HG03097 (cell line): ENCODE measurements around the gene FAM186B.

Experiments used
- ATAC-seq: cut with Tn5 transposase; IDR thresholded peaks from one replicate; pipeline ENCODE4 v1.9.1; 2021; ENCODE audit not compliant: unreplicated experiment, low FRiP score

FAM186B gene

DNA sequence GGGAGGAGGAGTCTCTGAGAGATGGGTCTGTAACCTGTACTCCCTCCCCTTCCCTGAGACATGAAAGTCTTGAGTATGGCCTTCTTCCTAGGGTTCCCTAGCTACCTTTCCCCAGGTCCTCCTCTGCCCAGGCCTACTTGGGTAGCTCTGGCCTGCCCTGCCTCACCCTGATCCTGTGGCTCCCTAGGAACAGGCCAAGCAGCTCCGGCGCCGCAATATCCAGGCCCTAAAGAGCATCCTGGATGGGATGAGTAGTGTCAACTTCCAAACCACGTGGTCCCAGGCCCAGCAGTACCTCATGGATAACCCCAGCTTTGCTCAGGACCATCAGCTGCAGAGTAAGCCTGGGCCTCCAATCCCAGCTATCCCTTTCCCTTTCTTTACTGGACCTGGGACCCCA lies 30.2 kb upstream of the FAM186B start:
- ATAC-seq: no peak

DNA sequence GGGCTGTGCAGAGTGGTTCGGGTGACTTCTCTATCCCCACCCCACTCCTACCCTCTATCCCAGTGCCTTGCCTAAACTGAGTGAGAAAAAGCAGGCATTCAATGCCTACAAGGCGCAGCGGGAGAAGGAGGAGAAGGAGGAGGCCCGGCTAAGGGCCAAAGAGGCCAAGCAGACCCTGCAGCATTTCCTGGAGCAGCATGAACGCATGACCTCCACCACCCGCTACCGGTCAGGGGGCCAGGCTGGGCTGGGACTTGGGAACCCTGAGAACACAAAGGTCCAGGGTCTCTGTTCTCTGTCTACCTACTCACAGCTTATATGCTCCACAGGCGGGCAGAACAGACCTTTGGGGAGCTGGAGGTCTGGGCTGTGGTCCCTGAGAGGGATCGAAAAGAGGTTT lies 29.6 kb upstream of the FAM186B start:
- no peak for ATAC-seq

DNA sequence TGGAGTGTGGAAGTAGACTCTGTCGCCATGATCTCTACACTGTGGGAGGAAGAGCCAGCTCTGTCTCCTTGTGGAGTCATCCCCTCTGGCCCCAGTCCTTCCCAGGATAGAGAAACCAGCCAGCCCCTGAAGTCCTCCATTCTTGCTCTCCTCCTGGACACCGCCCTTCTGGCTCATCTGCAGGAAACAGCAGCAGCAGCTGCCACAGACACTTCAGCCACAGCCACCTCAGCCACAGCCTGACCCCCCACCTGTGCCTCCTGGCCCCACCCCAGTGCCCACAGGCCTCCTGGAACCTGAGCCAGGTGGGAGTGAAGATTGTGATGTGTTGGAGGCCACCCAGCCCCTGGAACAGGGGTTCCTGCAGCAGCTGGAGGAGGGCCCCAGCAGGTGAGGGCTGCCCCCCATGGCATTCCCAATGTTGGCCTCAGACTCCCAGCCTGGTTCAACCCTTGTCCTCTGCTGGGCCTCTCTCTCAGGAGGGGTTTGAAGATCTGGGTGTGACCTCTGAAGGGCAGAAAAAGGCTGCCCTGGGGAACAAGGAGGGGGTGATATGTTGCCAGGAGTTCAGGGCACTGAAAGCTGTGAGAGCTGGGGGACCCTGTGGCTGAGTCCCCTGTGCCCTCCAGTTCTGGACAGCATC lies 28.4 kb upstream of the FAM186B start:
- no peak for ATAC-seq

DNA sequence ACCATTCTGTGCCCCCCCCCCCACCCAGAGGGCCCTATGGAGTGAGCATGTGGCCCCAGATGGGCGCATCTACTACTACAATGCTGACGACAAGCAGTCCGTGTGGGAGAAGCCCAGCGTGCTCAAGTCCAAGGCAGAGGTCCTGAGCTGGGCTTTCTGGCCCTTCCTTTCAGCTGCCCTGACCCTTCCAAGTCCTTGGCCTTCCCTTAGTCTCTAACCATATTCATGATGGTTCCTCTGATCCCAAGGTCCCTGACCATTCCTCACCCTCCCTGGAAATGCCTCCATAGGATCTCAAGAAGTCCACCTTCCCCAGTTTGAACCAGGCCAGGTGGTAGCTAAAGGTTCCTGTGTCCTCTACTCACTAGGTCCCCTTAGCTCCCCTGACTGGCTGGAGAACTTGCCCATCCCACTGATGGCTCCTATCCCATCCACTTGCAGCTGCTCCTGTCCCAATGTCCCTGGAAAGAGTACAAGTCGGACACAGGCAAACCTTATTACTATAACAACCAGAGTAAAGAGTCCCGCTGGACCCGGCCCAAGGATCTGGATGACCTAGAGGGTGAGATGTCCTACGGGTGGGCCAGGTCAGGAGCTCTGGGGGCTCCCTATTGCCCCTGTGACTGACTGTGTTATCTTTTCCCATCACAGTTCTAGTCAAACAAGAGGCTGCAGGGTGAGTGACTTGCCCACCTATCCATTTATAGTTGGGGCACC lies 27.7 kb upstream of the FAM186B start:
- no peak for ATAC-seq

DNA sequence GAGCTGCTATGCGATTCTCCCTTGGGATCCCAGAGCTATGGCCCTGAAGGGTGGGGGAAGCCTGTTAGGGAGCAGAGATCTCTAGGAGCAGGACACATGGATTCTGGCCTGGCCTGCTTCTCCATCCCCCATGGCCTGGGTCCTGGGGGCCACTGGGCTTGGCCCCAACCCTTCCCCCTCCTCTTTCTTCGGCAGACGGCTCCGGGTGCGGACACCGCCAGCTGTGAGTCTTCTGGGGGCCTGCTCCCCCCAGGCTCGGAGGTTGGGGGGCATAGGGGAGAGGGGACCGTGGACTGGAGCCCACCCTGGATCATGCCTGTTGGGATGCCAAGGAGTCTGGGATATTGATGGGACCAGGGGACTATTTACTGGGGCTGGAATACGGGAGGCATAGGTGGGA lies 27.0 kb upstream of the FAM186B start:
- ATAC-seq: no peak

DNA sequence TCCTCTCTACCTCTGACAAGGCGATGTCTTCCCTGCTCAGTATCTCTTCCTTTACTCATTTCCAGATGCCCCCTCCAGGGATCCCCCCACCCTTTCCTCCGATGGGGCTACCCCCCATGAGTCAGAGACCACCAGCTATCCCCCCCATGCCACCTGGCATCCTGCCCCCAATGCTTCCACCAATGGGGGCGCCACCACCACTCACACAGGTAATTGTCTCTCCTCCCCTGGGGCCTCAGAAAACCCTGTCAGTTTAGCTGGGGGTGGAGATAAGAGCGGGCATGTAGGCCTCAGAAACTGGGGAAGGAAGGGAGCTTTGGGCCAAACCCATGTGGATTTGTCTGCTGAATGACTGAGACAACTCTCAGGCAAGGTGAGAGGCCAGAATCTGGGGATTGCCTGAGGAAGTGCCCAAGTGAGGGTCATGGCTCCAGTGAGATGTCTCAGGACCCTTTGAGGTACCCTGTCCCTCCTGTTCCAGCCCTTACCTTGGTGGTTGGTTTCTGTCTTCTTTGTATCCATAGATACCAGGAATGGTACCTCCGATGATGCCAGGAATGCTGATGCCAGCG lies 26.0 kb upstream of the FAM186B start:
- ATAC-seq: no peak

DNA sequence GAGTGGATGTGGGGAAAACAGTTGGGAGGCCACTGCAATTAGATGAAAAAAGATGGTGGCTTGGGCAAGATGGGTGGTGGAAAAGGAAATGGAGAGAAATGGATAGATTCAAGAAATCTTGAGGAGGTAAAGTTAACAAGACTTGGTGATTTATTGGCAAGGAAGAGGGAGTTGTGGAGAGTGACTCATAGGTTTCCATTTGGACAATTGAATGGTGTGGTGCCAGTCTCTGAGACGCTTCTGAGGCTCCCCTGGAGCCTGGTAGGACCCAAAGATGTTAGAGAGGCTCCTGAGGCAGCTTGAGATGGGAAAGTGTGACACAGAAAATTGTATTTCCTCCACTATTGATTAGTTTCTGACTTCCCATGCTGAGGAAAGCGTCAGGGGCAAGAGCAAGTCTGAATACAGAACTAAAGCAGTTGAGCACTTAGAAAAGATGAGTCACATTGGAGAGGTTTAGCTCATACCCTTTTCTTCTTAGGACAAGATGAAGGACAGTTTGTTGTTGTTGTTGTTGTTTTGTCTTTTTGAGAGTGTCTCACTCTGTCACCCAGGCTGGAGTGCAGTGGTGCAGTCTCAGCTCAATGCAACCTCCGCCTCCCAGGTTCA lies 22.4 kb upstream of the FAM186B start:
- no peak for ATAC-seq

DNA sequence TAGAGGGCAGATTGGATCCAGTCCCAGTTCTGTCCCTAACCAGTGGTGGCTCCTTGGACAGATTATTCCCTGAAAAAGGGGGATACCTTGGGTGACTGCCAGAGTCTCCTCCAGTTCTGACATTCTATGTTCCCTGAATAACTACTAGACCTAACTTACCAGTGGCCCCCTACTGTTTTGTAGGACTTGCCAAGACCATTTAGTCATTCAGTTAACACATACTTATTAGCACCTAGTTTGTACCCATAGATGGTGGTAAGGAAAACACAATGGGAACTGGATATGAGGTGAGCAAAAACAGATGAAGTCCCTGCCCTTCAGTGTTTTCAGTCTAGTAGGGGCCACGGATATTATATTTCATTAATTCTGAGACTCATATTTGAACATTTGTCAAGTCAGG lies 21.4 kb upstream of the FAM186B start:
- no peak for ATAC-seq

DNA sequence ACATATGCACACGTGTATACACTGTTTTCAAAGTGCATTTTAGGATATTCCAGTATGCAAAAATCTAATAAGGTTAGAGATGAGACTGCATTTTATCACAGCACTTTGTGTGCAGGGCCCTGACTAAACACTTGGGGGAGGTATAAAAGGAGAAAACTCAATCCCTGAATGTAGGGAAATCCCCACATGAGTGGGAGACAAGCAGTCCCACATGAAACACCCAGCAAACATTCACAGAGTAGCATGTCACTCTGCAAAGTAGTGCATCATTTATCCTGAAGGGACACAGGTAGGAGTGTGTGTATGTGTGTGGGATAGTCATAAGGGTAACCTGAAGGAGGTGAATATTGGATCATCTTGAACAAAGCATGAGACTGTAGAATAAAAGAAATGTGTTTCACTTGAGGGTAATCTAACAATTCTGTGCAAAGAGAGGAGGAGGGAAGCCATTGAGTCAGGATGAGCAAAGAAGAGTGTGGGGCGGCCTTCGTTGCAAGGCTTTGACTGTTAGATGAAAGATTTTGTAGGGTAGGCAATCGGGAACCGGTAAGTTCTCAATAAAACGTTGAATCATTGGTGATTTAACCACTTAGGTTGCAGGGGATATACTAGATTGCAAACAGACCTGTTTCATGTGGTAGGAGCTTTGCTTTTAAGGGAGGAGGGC lies 20.9 kb upstream of the FAM186B start:
- no peak for ATAC-seq

DNA sequence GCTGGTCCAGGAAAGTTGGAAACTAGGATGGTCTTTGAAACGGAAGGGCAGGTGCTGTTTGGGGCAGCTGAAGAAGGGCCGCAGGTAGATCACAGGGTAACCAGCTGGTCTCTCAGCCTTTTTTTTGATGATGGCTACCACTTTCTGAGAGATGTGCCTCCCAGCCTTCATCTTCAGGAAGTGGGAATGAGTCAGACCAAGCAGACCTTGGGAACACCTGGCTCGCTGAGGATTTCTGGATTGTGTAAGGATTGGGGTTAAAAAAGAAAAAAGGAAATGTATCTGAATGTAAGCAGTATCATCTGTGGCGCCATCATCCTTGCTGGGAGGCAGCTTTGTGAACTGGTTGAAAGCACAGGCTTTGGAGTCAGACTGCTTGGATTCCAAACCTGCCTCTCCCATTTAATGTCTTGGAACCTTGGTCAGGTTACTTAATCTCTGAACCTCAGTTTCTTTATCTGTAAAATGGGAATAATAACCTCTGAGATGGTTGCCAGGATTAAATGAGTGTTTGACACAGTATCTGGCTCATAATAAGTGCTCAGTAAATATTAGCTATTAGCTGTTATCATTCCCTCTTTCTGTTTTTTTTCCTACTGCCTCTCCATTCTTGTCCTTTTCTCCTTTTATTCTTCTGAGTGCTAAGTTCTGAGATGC lies 19.6 kb upstream of the FAM186B start:
- no peak for ATAC-seq

DNA sequence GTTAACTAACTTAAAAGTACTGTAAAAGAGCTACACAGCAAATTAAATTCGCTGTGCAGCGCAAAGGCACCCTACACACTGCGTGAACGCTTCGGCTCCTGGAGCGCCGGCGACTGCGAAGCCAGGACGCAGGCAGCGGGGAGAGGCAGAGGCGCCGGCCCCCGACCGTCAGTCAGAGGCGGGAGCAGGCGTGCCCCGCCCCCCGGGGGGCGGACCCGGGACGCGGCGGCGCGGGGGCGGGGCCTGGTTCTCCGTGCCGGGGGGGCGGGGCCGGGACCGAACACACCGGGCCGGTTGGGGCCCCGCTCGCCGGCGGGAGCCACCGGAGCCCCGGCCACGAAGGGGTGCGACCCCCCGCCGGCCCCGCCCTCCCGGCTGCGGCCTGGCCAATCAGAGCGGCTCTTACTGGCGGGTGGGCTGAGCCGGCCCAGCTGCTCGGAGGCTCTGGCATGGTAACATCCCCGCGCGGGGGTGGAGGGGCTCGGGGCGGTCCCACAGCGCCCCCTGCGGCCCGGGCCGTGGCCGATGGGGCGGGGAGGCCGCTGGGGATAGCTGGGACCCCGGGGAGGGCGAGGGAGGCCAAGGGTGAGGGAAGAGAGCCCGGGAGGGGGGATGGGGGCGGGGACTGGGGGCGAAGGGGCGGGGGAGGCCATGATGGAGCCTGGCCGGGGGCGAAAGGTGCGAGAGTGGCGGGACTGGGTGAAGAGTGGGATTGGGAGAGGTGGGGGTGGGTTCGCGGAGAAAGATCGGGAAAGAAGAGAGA lies 17.9 kb upstream of the FAM186B start, which contains the start of gene PRPF40B:
TSS of gene PRPF40B (plus strand) at position 420 of the 763 bp plus-strand sequence. CDS start at position 450, 30 bp downstream.
- ATAC-seq: peak; percentile 64

DNA sequence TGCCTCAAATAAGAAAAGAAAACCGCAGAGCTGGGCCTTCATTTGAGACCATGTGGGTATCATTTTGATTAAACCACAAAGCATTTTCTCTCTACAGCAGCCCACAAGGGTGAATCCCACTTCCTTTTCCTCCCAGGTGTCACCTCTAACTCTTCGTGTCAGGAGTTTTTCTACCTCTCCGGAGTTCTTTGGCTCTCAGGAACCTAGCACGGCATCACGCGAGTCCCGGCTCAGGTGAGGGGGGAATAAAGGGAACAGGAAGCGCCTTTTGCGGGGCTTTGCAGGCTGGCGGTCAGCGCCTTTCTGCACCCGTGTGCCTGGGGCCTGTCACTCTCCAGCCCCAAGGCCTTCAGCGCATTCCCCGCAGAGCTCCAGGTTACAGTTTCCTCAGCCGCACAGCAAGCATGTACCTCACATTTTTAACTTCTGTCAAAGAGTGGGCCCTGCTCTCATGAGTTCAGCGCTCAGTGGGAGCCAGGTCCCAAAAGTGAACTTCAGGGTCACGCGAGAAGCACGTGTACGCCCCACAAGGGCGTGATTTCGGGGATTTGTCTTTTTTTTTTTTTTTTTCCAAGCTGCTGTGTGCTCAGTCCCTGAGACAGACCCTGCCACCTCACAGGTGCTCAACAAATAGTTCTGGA lies 17.2 kb upstream of the FAM186B start:
- peak; percentile 28 for ATAC-seq

DNA sequence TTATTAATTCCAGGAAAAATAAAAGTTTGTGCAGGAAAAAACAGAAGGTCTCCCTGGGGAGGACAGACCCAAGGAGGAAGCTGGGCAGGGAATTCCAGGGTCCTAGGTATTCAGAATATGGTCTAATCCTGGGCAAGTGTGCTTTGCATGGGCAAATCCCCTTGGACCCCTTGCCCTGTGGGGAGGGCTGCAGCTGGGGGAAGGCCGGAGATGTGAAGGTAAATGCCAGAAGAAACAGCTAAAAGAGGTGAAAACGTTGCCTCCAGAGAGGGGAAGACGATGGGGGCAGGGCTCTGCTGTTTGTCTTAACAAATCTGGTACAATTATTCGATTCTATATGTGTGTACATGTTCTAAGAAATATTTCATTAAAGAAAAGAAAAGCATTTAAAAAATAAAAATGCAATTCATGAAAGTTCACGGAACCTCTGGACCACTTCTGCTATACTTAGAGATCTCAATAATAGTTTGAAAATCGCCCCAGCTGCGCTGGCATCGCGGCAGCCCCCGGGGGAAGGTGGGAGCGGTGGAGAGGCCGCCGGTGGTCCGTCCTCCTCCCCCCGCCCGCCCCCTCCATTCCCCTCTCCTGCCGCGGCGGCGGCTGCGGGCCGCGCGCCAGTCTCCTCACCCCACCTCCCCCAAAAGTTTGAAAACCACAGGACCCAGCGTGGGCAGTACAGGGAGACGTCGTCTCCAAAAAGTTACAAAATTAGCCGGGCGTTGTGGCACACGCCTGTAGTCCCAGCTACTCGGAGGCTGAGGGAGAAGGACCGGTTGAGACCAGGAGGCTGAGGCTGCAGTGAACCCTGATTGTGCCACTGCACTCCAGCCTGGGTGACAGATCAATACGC lies 16.4 kb upstream of the FAM186B start:
- ATAC-seq: peak; percentile 21

DNA sequence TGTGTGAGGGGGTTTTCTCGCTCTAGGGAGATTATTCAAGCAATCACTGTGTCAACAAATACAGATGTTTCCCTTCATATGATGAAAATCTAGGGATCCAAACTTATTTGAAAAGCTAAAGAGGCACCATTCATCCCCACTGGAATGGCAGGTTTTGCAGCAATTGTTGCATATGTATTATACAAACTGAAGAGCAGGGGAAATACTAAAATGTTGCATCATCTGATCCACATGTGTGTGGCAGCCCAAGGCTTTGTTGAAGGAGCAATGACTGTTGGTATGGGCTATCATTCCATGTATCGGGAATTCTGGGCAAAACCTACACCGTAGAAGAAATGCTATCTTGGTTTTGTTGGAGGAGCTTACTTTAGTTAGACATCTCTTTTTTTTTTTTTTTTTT lies 13.8 kb upstream of the FAM186B start:
- no peak for ATAC-seq

DNA sequence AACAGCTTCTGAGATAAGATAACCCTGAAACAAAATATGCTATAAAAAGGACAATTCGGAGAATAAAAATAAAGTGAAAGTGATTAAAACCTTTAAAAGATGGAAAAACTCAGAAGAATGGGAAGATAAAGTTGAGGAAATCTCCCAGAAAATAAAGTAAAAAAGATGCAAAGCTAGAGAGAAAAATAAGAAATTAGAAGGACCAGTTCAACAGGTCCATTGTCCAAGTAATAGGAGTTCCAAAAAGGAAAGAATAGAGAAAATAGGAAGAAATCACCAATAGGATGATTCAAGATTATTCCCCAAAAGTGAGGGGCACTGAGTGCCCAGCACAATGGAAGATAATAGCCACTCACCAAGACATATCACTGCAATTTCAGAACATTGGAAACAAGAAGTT lies 13.1 kb upstream of the FAM186B start:
- no peak for ATAC-seq

DNA sequence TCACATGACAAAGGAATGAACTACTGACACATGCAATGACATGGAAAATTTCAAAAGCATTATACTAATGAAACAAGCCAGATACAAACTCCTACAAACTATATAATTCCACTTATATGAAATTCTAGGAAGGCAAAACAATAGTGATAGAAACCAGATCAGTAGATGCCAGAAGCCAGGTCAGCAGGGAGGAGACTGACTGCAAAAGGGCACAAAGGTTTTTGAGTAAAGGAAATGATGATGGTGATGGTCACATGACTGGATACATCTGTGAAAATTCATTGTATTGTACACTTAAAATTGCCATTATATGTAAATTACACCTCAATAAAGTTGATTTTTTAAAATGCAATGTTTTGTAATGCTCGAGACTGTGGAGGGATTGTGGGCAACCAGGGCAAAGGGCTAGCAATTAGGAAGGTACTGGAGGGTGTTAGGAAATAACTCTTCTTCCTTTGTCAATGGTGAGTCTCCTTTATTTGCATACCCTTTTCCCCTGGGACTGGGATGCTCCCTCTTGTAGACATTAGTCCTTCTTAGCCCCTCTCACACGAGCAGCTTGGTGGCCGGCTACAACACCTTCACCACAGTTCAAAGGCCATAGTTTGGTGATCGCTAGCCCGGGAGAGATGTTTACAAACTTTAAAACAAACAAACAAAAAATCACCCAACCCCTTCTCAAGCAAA lies 11.2 kb upstream of the FAM186B start:
- ATAC-seq: no peak

DNA sequence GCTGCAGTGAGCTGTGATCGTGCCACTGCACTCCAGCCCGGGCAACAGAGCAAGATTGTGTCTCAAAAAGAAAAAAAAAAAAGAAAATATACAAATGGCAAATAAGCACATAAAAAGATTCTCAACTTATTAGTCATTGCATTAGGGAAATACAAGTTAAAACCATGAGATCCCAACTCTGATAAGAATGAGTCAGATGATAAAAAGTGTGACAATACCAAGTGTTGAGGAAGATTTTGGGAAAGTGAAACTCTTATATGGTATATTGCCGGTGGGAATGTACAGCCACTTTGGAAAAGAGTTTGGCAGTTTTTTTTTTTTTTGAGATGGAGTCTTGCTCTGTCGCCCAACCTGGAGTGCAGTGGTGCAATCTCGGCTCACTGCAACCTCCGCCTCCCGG lies 10.3 kb upstream of the FAM186B start:
- ATAC-seq: no peak

DNA sequence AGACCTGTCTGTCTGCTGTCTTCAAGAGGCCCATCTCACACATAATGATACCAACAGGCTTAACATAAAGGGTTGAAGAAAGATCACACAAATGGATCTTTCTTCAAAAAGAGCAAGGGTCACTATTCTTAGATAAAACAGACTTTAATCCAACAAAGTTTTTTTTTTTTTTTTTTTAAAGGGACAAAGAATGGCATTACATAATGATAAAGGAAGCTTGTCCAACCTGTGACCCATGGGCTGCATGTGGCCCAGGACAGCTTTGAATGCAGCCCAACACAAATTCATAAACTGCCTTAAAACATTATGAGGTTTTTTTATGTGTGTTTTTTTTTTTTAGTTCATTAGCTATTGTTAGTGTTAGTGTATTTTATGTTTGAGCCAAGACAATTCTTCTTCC lies 6.8 kb upstream of the FAM186B start:
- ATAC-seq: no peak
